Endothelial cell of umbilical vein (primary cell): ENCODE measurements around the gene SEPTIN10. TPM values are rescaled to one million over a fixed set of nuclear protein-coding genes. Genes with fewer than 3 reads are reported as not detected.

ENCODE experiments used
- BruUV-seq: library from RNA; stranded (reverse); fragments of 400-500 nt; replicated peaks from 2 replicates; lab custom pipeline; 2021; lab: Mats Ljungman, UMichigan
- CTCF ChIA-PET: fragments of 300-600, 350-600 bp; sonication (Branson Sonifier 250); formaldehyde crosslinking; loops from one replicate; lab custom pipeline; 2021; ENCODE audit warnings: antibody characterized with exemption, inconsistent platforms; lab: Charles Lee
- POLR2A ChIA-PET: fragments of 300-600, 350-600 bp; sonication (Branson Sonifier 250); formaldehyde crosslinking; loops from one replicate; lab custom pipeline; 2021; ENCODE audit warnings: antibody characterized with exemption, inconsistent platforms; lab: Charles Lee
- DNase-seq: peaks from one replicate; pipeline ENCODE4 v3.0.0-alpha.2; 2011; ENCODE audit warnings: low read depth, low spot score
- FAIRE-seq: peaks from 2 replicates; lab custom pipeline; 2011; peaks lifted over from hg19 to GRCh38; lab: Jason Lieb, UNC
- H2AFZ ChIP-seq: 2 replicates; pipeline ENCODE4 v1.6.0; 2012; ENCODE audit warnings: low read depth, low read length, control low read depth, inconsistent platforms
- H3K27ac ChIP-seq: 2 replicates; pipeline ENCODE4 v1.5.1; 2011; ENCODE audit warnings: low read depth, mild to moderate bottlenecking, control low read depth, low read length, moderate library complexity; ENCODE audit not compliant: insufficient read depth
- H3K27me3 ChIP-seq, 2 experiments: 2 replicates each; pipeline versions ENCODE4 v1.6.0 to v1.6.1; 2011; ENCODE audit warnings: low read length in 2 of 2, mixed read lengths in 1 of 2; ENCODE audit not compliant: control insufficient read depth in 2 of 2, insufficient read depth in 2 of 2
- H3K36me3 ChIP-seq, 2 experiments: 2 replicates in 1 of 2; 3 replicates in 1 of 2; pipeline ENCODE4 v1.5.1; 2011; ENCODE audit warnings: low read length in 2 of 2, mild to moderate bottlenecking in 1 of 2, moderate library complexity in 1 of 2; ENCODE audit not compliant: control insufficient read depth in 2 of 2, insufficient read depth in 2 of 2; ENCODE audit errors: extremely low read depth in 1 of 2
- H3K4me1 ChIP-seq: 3 replicates; pipeline ENCODE4 v1.5.1; 2011; ENCODE audit warnings: mild to moderate bottlenecking, low read length; ENCODE audit not compliant: control insufficient read depth, insufficient read depth; ENCODE audit errors: extremely low read depth
- H3K4me2 ChIP-seq: 2 replicates; pipeline ENCODE4 v1.6.1; 2011; ENCODE audit warnings: low read length, control low read depth, mixed read lengths; ENCODE audit not compliant: insufficient read depth
- H3K4me3 ChIP-seq, 3 experiments: fragments of 200-600 bp in 1 of 3; sonication (generic), shearing (Covaris generic) in 1 of 3; replicated peaks in 1 of 3; 2 replicates each; pipeline ENCODE4 v1.5.1; 2011 to 2016; ENCODE audit warnings: control low read depth in 3 of 3, low read length in 3 of 3, mild to moderate bottlenecking in 2 of 3, inconsistent platforms in 1 of 3, low read depth in 1 of 3, moderate library complexity in 1 of 3; ENCODE audit not compliant: insufficient read depth in 1 of 3
- H3K79me2 ChIP-seq: 2 replicates; pipeline ENCODE4 v1.6.0; 2012; ENCODE audit warnings: low read length, inconsistent platforms; ENCODE audit not compliant: control insufficient read depth, insufficient read depth
- H3K9ac ChIP-seq: replicated peaks from 2 replicates; pipeline ENCODE3; 2011; ENCODE audit warnings: low read length, control low read depth; ENCODE audit not compliant: insufficient read depth; ENCODE audit errors: extremely low read depth
- H3K9me1 ChIP-seq: replicated peaks from 3 replicates; pipeline ENCODE4 v1.6.0; 2011; ENCODE audit warnings: mild to moderate bottlenecking, low read length; ENCODE audit not compliant: control insufficient read depth, insufficient read depth; ENCODE audit errors: extremely low read depth
- H3K9me3 ChIP-seq: replicated peaks from 2 replicates; pipeline ENCODE4 v1.5.1; 2012; ENCODE audit warnings: low read length, inconsistent platforms; ENCODE audit not compliant: control insufficient read depth, insufficient read depth
- H4K20me1 ChIP-seq: replicated peaks from 2 replicates; pipeline ENCODE3; 2011; ENCODE audit warnings: mild to moderate bottlenecking, low read length; ENCODE audit not compliant: control insufficient read depth, insufficient read depth; ENCODE audit errors: extremely low read depth
- CTCF ChIP-seq, 2 donors: IDR thresholded peaks; 1 replicate in 1 of 2; 2 replicates in 1 of 2; pipeline ENCODE4 v1.5.1; 2011; ENCODE audit warnings: low read length in 2 of 2, mild to moderate bottlenecking in 2 of 2, moderate library complexity in 2 of 2, control low read depth in 1 of 2, inconsistent platforms in 1 of 2, low read depth in 1 of 2; ENCODE audit not compliant: insufficient read depth in 1 of 2; ENCODE audit errors: extremely low read depth in 1 of 2
- EZH2 ChIP-seq: IDR thresholded peaks from 2 replicates; pipeline ENCODE4 v1.6.1; 2012; ENCODE audit warnings: borderline replicate concordance, low read depth, mild to moderate bottlenecking, moderate library complexity, low read length, inconsistent platforms; ENCODE audit not compliant: severe bottlenecking
- FOS ChIP-seq: IDR thresholded peaks from 2 replicates; pipeline ENCODE4 v1.6.1; 2011; ENCODE audit warnings: mild to moderate bottlenecking, low read length, moderate library complexity, borderline replicate concordance; ENCODE audit not compliant: insufficient read depth
- GATA2 ChIP-seq: IDR thresholded peaks from 2 replicates; pipeline ENCODE4 v1.7.0; 2011; ENCODE audit warnings: low read depth, mild to moderate bottlenecking, moderate library complexity, mixed read lengths, low read length; ENCODE audit not compliant: insufficient read length, insufficient read depth
- JUN ChIP-seq: IDR thresholded peaks from 2 replicates; pipeline ENCODE4 v1.6.1; 2011; ENCODE audit warnings: borderline replicate concordance, low read depth; ENCODE audit not compliant: insufficient read length, insufficient read depth
- MYC ChIP-seq: IDR thresholded peaks from one replicate; pipeline ENCODE4 v1.6.1; 2011; ENCODE audit warnings: mild to moderate bottlenecking, low read depth, low read length
- POLR2A ChIP-seq: IDR thresholded peaks from 2 replicates; pipeline ENCODE4 v1.6.1; 2012; ENCODE audit warnings: low read depth, mild to moderate bottlenecking, control low read depth, low read length
- POLR2AphosphoS5 ChIP-seq: IDR thresholded peaks from 2 replicates; pipeline ENCODE4 v1.6.1; 2012; ENCODE audit warnings: low read depth, mild to moderate bottlenecking, control low read depth, low read length, moderate library complexity; ENCODE audit not compliant: insufficient read depth
- dilution Hi-C: fragments of 300-500 bp; cut with MboI; formaldehyde crosslinking; loops from one replicate; pipeline ENCODE4 v1.15.0; 2019; ENCODE audit warnings: low sequenced_read_pairs; ENCODE audit not compliant: extremely low pct_ligation_motif_present
- intact Hi-C: fragments of 100-400 bp; cut with micrococcal nuclease; formaldehyde crosslinking; loops from one replicate; pipeline ENCODE4 v1.10.0; 2022
- polyA plus RNA-seq, 4 experiments: library from polyadenylated mRNA; depleted of rRNA in 3 of 4; stranded (reverse) in 3 of 4; unstranded in 1 of 4; fragments of >200 nt; gene quantifications; 2 replicates each; pipeline versions ENCODE4 v1.2.1 to v1.2.3, GENCODE V29; 2011 to 2012; ENCODE audit warnings: missing spikeins in 1 of 4
- total RNA-seq: library from RNA; stranded (reverse); gene quantifications from 2 replicates; pipeline ENCODE4 v1.2.3, GENCODE V29; 2021
- TF ChIP-seq, protein P1 (sequence below): IDR thresholded peaks from 2 replicates; pipeline ENCODE4 v1.6.1; 2011; ENCODE audit not compliant: insufficient read depth, insufficient read length

Gene SEPTIN10
- total and polyA plus RNA-seq, 2 donors (not counting 3 experiments of a cell fraction or from before 2014, with no cell fraction given): 26.1 to 121 TPM

- Histone ChIP-seq H3K36me3 (no peaks in the 10 kb centered on the region), H3K4me1 (peaks cover 49% of the 10 kb centered on the region), H4K20me1 (peaks cover 2% of the 10 kb centered on the region), H3K9ac (peak overlapping the region; percentile 84), H3K9me3 (no peaks in the 10 kb centered on the region), H3K9me1 (no peaks in the 10 kb centered on the region), H3K27ac (peak overlapping the region; percentile 87), H3K4me3 (peak overlapping the region; percentile 14 to 69 (median 30)), H3K27me3 (no peaks in the 10 kb centered on the region), H3K4me2 (peak overlapping the region; percentile 90), H3K79me2 (peaks cover 83% of the 10 kb centered on the region), H2AFZ (no peak overlapping the region)
- dilution Hi-C loops: no loop called here
- TF ChIP-seq POLR2A (peak; percentile 42), JUN (peak; percentile 63), GATA2 (no peak), FOS (peak; percentile 42), POLR2AphosphoS5 (peak; percentile 49), MYC (no peak), EZH2 (no peak), CTCF (IDR thresholded peaks at IDR 0.05; ENCODE audit: extremely low read depth in 1 of 2, insufficient read depth in 1 of 2, low read depth in 1 of 2, low read length in 2 of 2) (no peak)
- TF ChIP-seq, protein P1, sequence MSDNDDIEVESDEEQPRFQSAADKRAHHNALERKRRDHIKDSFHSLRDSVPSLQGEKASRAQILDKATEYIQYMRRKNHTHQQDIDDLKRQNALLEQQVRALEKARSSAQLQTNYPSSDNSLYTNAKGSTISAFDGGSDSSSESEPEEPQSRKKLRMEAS: no peak
- intact Hi-C loops: loop anchor here (1.0 kb wide), 1 partner anchor 51 kb away; no protein-coding TSS in a partner anchor
- FAIRE-seq: peak; percentile 69
- CTCF ChIA-PET: interaction anchor here (0.7 to 1.0 kb wide), 2 partner anchors 64 to 74 kb away, joined by 3 to 7 read pairs; no protein-coding TSS in a partner anchor
- peak; percentile 82 for DNase-seq
- POLR2A ChIA-PET: interaction anchor here (0.7 kb wide), 1 partner anchor 44 kb away, joined by 8 read pairs; no protein-coding TSS in a partner anchor
- BruUV-seq: TSS peak; percentile 87
Measured at GRCh38 chr2:109609352-109610024, 4.3 kb downstream of the SEPTIN10 start.
